HG03025 (cell line): ENCODE data around the gene BACH2.
"Not testable (repeated sequence)": the region's sequence is repeated elsewhere in the genome, so short reads cannot be mapped to it uniquely, and the experiment has no call there.

ENCODE experiments used
- ATAC-seq: cut with Tn5 transposase; IDR thresholded peaks from one replicate; pipeline ENCODE4 v1.9.1; 2021; ENCODE audit warnings: mild to moderate bottlenecking, moderate library complexity; ENCODE audit not compliant: unreplicated experiment, low FRiP score

The BACH2 gene

DNA sequence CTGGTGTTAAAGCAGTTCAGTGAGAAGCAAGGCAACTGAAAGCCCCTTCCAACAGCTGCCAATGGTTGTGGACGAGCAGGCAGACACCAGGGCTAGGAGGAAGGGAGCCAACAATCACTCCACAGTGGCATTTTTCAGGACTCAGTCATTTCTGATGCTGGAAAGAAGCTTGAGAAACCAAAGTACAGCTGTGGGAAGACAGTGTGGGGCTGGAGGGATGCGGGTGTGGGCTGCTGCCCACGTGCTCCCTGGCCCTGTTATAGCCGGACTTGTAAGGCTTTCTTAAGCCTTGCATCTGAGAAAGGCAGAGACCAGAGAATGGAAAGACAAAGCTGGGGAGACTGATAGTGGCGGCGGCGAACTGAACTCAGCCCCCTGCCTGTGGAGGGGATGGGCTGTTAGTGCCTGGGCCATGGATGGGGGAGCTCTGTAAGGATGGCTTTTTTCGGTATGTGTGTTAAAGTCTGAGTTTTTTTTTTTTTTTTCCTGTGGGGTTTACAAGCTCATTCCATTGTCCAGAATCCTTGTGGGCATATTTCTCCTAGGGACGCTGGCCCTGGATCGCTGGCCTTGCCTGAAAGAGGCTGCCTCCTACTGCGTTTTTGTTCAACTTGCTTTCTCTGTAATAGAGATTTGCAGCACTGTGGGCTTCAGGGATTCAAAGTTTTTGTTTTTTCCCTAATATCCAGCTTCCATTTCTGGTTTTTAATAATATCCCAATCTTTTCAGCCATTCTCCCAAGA is 310.7 kb downstream of the BACH2 start:
- no peak for ATAC-seq

DNA sequence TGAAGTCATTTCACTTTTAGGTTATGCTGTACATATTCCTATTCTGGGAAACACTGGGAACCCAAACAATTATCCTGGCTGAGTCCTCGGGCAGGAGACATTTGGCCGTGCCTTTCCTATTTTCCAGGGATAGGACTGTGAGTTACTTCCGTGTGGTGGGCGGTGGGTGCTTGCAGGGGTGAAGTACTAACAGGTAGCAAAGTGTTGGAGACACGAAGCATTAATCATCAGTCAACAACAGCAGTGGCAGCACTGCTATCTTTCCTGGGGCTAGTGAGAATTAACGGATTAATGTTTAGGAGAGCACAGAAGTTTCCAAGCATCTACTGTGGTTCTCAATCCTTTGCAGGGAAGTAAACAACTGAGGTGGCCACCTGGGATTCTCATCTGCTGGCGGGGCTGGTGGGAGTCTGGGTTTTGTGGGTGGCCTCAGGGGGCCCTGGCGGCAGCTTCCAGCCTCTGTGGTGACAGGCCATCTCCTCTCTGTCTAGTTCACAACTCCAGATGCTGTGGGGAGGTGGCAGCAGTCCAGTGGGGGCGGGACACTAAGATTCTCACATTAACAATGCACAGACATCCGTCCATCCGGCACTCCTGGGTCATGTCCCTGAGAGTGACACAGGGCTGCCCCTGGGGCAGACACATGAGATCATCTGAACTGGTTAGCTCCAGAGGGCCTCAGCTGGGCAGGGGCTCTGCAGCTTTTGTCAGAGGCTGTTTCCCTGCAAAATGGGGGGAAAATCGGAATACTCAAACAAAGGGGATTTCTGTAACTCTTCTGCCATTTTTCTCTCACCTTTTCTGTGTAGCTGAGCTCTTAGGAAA is 311.5 kb downstream of the BACH2 start:
- no peak for ATAC-seq

- no peak for ATAC-seq
Observed at GRCh38 chr6:89980353-89980752, 316.3 kb downstream of the BACH2 start.

GRCh38 chr6:89979481-89980119 is 317.0 kb downstream of the BACH2 start:
- no peak for ATAC-seq

- no peak for ATAC-seq
Observed at GRCh38 chr6:89978749-89979145, 317.9 kb downstream of the BACH2 start.

GRCh38 chr6:89977808-89978748 is 318.6 kb downstream of the BACH2 start:
- no peak for ATAC-seq

- ATAC-seq: no peak
Observed at GRCh38 chr6:89976694-89977020, 320.0 kb downstream of the BACH2 start.

DNA sequence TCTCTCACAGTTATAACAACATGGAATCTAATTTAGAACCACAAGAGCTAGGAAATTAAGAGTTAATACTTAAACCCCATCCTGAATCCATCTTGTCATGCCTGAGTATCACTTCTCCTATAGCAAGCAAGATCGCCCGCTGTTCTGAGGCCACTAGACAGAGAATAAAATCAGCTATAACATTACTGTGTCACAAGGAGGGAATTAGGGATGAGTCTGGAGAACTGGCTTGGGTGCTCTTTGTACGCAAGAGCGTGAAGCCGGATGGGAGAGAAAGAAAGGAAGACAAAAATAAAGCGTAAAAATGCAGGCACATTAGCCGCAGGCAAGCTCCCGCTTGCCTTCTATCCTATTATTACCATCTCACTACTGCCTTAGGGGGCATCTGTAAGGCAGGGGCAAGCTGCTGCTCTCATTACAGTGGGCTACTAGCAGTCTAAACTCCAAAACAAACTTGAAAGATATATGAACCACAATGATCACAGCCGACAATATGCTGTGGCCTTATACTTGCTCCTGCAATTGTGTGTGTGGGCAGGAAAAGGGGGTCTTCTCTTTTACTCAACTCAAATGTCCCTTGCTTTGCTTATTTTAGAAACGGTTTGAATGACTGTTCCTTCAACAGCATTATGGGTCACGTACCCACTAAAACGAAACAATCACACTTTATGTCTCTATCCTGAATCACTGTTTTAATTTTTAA is 320.5 kb downstream of the BACH2 start:
- ATAC-seq: no peak

- ATAC-seq: no peak
Observed at GRCh38 chr6:89975366-89975765, 321.3 kb downstream of the BACH2 start.

DNA sequence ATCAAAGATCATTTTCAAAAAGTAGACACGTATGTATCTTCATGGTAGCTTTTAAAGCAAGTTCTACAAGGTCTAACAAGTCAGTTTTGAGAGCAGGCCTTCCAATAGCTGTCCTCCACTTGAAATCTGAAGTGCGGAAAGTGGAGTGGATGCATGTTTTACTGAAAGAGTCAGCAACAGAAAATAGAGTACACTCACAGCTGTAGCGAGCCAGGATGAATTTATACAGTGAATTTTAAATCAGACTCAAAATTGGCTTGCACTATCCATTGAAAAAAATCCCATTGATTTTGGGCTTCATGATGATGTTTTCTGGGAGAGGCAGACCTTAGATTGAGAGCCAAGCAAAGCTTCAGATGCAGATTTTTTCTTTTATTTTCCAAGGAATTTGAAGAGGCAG is 321.8 kb downstream of the BACH2 start:
- no peak for ATAC-seq

GRCh38 chr6:89972025-89972381 is 324.6 kb downstream of the BACH2 start:
- ATAC-seq: no peak

DNA sequence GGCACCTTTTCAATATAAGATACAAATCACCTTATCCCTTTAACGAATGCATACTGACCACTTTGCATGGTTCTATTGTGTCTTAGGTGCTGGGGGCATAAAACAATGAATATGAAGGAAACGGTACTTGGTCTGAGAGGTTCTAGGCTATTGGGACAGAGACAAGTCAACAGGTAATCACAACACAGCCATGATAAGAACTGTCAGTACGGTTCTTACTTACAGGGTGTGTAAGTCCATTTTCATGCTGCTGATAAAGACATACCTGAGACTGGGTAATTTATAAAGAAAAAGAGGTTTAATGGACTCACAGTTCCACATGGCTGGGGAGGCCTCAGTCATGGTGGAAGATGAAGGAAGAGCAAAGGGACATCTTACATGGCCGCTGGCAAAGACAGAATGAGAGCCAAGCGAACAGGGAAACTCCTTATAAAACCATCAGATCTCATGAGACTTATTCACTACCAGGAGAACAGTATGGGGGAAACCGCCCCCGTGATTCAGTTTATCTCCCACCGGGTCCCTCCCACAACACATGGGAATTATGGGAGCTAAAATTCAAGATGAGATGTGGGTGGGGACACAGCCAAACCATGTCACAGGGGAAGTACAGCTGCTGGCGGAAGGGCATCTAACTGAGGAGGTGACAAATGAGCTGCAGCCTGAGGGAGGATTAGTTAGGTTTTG is 325.2 kb downstream of the BACH2 start:
- ATAC-seq: not testable (repeated sequence)

- ATAC-seq: no peak
Observed at GRCh38 chr6:89970609-89971337, 325.9 kb downstream of the BACH2 start.

DNA sequence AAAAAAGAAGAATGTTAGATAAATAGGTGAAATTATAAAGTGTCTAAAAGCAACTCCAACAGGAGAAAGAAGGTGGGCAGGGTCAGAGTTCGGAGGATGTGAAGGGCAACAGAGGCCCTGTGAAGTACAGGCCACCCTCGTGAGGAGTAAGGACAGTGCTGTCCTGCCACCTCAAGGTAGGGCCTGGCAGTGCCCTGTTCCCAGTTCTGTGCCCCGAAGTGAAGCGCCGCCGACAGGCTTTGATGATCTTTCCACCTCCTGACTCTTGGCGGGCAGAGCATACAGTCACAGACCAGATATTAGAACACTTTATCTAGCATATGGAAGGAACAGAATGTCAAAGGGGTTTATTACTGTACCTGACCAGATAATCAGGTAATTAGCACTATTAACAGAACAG is 326.6 kb downstream of the BACH2 start:
- no peak for ATAC-seq

GRCh38 chr6:89966913-89967312 is 329.7 kb downstream of the BACH2 start:
- ATAC-seq: no peak

- no peak for ATAC-seq
Observed at GRCh38 chr6:89966228-89966544, 330.5 kb downstream of the BACH2 start.

GRCh38 chr6:89965441-89966227 is 331.0 kb downstream of the BACH2 start:
- ATAC-seq: no peak

DNA sequence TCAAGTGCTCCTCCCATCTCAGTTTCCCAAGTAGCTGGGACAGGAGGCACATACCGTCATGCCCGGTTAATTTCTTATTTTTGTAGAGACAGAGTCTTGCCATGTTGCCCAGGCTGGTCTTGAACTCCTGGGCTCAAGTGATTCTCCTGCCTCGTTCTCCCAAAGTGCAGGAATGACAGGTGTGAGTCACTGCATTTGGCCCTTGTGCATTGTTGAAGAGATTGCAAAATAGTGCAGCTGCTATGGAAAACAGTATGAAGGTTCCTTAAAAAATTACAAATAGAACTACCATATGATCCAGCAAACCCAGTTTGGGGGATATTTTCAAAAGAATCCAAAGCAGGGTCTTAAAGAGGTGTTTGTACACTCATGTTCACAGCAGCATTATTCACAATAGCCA is 333.3 kb downstream of the BACH2 start:
- ATAC-seq: no peak
